ENCODE measurements around the gene NOL12. TPM values are rescaled to one million over a fixed set of nuclear protein-coding genes. Genes with fewer than 3 reads are reported as not detected.

The NOL12 gene
- total RNA-seq, 2 donors from 2014 or later: 39.6 to 49.0 TPM

GRCh38 chr22:37696657-37697537 is 10.8 kb downstream of the NOL12 start, which contains the start of gene TRIOBP:
TRIOBP (plus strand) TSS chr22:37697048; CDS start chr22:37701366, 4,318 bp downstream.
- TF ChIP-seq CTCF (IDR thresholded peaks at IDR 0.05) (peak in 2 of 4 experiments; percentile 36 to 62), POLR2A (IDR thresholded peaks at IDR 0.05) (peak; percentile 51), POLR2AphosphoS5 (IDR thresholded peaks at IDR 0.05) (peak; percentile 77)
- H3K9me3 ChIP-seq: no peaks in the 10 kb centered on the region
- H3K36me3 ChIP-seq: no peaks in the 10 kb centered on the region
- 10% methylated on average over 30 of the region's 39 CpGs for WGBS
- H3K27me3 ChIP-seq (replicated peaks; ENCODE audit: insufficient read depth): no peaks in the 10 kb centered on the region
- H3K4me3 ChIP-seq: peak within 1 kb of the TSS; percentile 13 to 16
- no peaks in the 10 kb centered on the region for H3K4me1 ChIP-seq (replicated peaks)
- intact Hi-C loops (cut with DNase I): no loop called here
- no peak within 1 kb of the TSS for H3K27ac ChIP-seq
- peak; percentile 90 for DNase-seq (ENCODE audit: low spot score)

GRCh38 chr22:37697538-37697835 is 11.3 kb downstream of the NOL12 start:
- no peak for DNase-seq (ENCODE audit: low spot score)
- H3K27me3 ChIP-seq (replicated peaks; ENCODE audit: insufficient read depth): no peaks in the 10 kb centered on the region
- TF ChIP-seq POLR2AphosphoS5 (IDR thresholded peaks at IDR 0.05) (no peak), CTCF (IDR thresholded peaks at IDR 0.05) (no peak), POLR2A (IDR thresholded peaks at IDR 0.05) (no peak)
- no peaks in the 10 kb centered on the region for H3K9me3 ChIP-seq
- intact Hi-C loops (cut with DNase I): no loop called here
- H3K4me1 ChIP-seq (replicated peaks): no peaks in the 10 kb centered on the region
- no CpG with 5 or more reads among the region's 3 CpGs for WGBS
- no peak overlapping the region for H3K27ac ChIP-seq
- no peaks in the 10 kb centered on the region for H3K36me3 ChIP-seq
- H3K4me3 ChIP-seq: no peak overlapping the region

GRCh38 chr22:37701141-37701786 is 15.1 kb downstream of the NOL12 start:
- intact Hi-C loops (cut with DNase I): no loop called here
- Histone ChIP-seq H3K4me1 (replicated peaks) (no peaks in the 10 kb centered on the region), H3K36me3 (no peaks in the 10 kb centered on the region), H3K27me3 (replicated peaks; ENCODE audit: insufficient read depth) (no peaks in the 10 kb centered on the region), H3K4me3 (no peak overlapping the region), H3K27ac (no peak overlapping the region), H3K9me3 (no peaks in the 10 kb centered on the region)
- TF ChIP-seq CTCF (IDR thresholded peaks at IDR 0.05) (no peak), POLR2AphosphoS5 (IDR thresholded peaks at IDR 0.05) (no peak), POLR2A (IDR thresholded peaks at IDR 0.05) (no peak)
- WGBS: 78% methylated on average over 8 of the region's 8 CpGs
- DNase-seq (ENCODE audit: low spot score): no peak

GRCh38 chr22:37703906-37704305 is 17.8 kb downstream of the NOL12 start:
- no peaks in the 10 kb centered on the region for H3K4me1 ChIP-seq (replicated peaks)
- no peak overlapping the region for H3K4me3 ChIP-seq
- H3K9me3 ChIP-seq: no peaks in the 10 kb centered on the region
- no peaks in the 10 kb centered on the region for H3K27me3 ChIP-seq (replicated peaks; ENCODE audit: insufficient read depth)
- DNase-seq (ENCODE audit: low spot score): no peak
- H3K36me3 ChIP-seq: no peaks in the 10 kb centered on the region
- intact Hi-C loops (cut with DNase I): no loop called here
- no peak for TF ChIP-seq POLR2AphosphoS5 (IDR thresholded peaks at IDR 0.05)
- TF ChIP-seq POLR2A (IDR thresholded peaks at IDR 0.05): no peak
- TF ChIP-seq CTCF (IDR thresholded peaks at IDR 0.05): no peak
- 81% methylated on average over 7 of the region's 7 CpGs for WGBS
- no peak overlapping the region for H3K27ac ChIP-seq
